SU-DHL-6 (cell line): ENCODE measurements around the gene MMP14.

ENCODE experiments used
- H2AFZ ChIP-seq: fragments of 200-600 bp; sonication (generic); 2 replicates; pipeline ENCODE4 v1.6.1; 2014; ENCODE audit warnings: low read depth, mild to moderate bottlenecking, moderate library complexity, mixed read lengths, antibody characterized with exemption, low read length; ENCODE audit not compliant: severe bottlenecking
- H3F3A ChIP-seq: fragments of 200-600 bp; shearing (Covaris generic); 2 replicates; pipeline ENCODE4 v1.6.0; 2016; ENCODE audit warnings: antibody characterized with exemption, mild to moderate bottlenecking; ENCODE audit not compliant: insufficient read depth
- H3K27ac ChIP-seq: fragments of 200-600 bp; sonication (generic); 2 replicates; pipeline ENCODE4 v1.5.1; 2016; ENCODE audit warnings: low read depth, mild to moderate bottlenecking, low read length, moderate library complexity, mixed read lengths
- H3K27me3 ChIP-seq: fragments of 200-600 bp; sonication (generic), shearing (Covaris generic); 2 replicates; pipeline ENCODE4 v1.6.0; 2014; ENCODE audit warnings: mild to moderate bottlenecking, low read length
- H3K36me3 ChIP-seq: fragments of 200-600 bp; sonication (generic); 2 replicates; pipeline ENCODE4 v1.6.1; 2014; ENCODE audit warnings: mild to moderate bottlenecking, low read length, mixed read lengths
- H3K4me2 ChIP-seq: fragments of 300-600, 200-600 bp; shearing (Covaris generic), sonication (generic); 2 replicates; pipeline ENCODE4 v1.6.0; 2014; ENCODE audit warnings: low read length, low read depth, mild to moderate bottlenecking; ENCODE audit not compliant: poor library complexity, severe bottlenecking
- H3K4me3 ChIP-seq: fragments of 200-600 bp; sonication (generic); 2 replicates; pipeline ENCODE4 v1.5.1; 2014; ENCODE audit warnings: antibody characterized with exemption, low read length, mild to moderate bottlenecking, mixed read lengths; ENCODE audit not compliant: insufficient read depth, poor library complexity, severe bottlenecking
- H3K79me2 ChIP-seq: fragments of 200-600 bp; sonication (generic); 2 replicates; pipeline ENCODE4 v1.6.1; 2014; ENCODE audit warnings: mild to moderate bottlenecking, low read length, moderate library complexity; ENCODE audit not compliant: insufficient read depth
- H3K9ac ChIP-seq: fragments of 200-600 bp; sonication (generic); 2 replicates; pipeline ENCODE4 v1.7.0; 2014; ENCODE audit warnings: mild to moderate bottlenecking, low read length
- H3K9me2 ChIP-seq: fragments of 200-600 bp; sonication (generic); replicated peaks from 2 replicates; pipeline ENCODE4 v1.6.1; 2014; ENCODE audit warnings: low read length; ENCODE audit not compliant: insufficient read depth
- H3K9me3 ChIP-seq: fragments of 200-600 bp; sonication (generic); 2 replicates; pipeline ENCODE4 v1.6.1; 2014; ENCODE audit warnings: low read length, mixed read lengths; ENCODE audit not compliant: insufficient read depth
- H4K20me1 ChIP-seq: fragments of 200-600 bp; sonication (generic); 2 replicates; pipeline ENCODE4 v1.6.1; 2014; ENCODE audit warnings: low read depth, mild to moderate bottlenecking, antibody characterized with exemption, low read length, moderate library complexity, mixed read lengths
- CTCF ChIP-seq: fragments of 200-600 bp; sonication (generic); IDR thresholded peaks from one replicate; pipeline ENCODE4 v1.5.1; 2017; ENCODE audit warnings: antibody characterized with exemption, mild to moderate bottlenecking, low read length, moderate library complexity; ENCODE audit not compliant: insufficient read depth, poor library complexity, severe bottlenecking
- EZH2phosphoT487 ChIP-seq: fragments of 200-600 bp; sonication (generic), shearing (Covaris generic); conservative IDR thresholded peaks from 2 replicates; pipeline ENCODE4 v1.6.1; 2018; ENCODE audit warnings: mild to moderate bottlenecking, antibody characterized with exemption, low read length, moderate library complexity, mixed read lengths

Gene MMP14

GRCh38 chr14:22829661-22830442 is 6.5 kb upstream of the MMP14 start, which contains the start of gene MRPL52:
Gene MRPL52, plus strand, starts transcription at chr14:22829887. Its CDS starts 26 bp downstream, at chr14:22829913.
- peak within 1 kb of the TSS; percentile 88 for H3K4me3 ChIP-seq
- peaks cover 7% of the 10 kb centered on the region; the same call in 1 of the 2 replicates for H3K36me3 ChIP-seq
- H3K9me2 ChIP-seq, result no peaks in the 10 kb centered on the region
- no peaks in the 10 kb centered on the region for H4K20me1 ChIP-seq
- H3K27me3 ChIP-seq, result no peaks in the 10 kb centered on the region
- H3K4me2 ChIP-seq, result peak within 1 kb of the TSS; percentile 97
- peak within 1 kb of the TSS; percentile 78 for H2AFZ ChIP-seq
- H3K27ac ChIP-seq, result peak within 1 kb of the TSS; percentile 72
- H3K9me3 ChIP-seq, result no peaks in the 10 kb centered on the region
- peak within 1 kb of the TSS; percentile 96 for H3K9ac ChIP-seq
- TF ChIP-seq CTCF, result no peak
- no peak for TF ChIP-seq EZH2phosphoT487
- H3K79me2 ChIP-seq, result peaks cover 20% of the 10 kb centered on the region
- H3F3A ChIP-seq, result peaks cover 8% of the 10 kb centered on the region; the same call in 1 of the 2 replicates

DNA sequence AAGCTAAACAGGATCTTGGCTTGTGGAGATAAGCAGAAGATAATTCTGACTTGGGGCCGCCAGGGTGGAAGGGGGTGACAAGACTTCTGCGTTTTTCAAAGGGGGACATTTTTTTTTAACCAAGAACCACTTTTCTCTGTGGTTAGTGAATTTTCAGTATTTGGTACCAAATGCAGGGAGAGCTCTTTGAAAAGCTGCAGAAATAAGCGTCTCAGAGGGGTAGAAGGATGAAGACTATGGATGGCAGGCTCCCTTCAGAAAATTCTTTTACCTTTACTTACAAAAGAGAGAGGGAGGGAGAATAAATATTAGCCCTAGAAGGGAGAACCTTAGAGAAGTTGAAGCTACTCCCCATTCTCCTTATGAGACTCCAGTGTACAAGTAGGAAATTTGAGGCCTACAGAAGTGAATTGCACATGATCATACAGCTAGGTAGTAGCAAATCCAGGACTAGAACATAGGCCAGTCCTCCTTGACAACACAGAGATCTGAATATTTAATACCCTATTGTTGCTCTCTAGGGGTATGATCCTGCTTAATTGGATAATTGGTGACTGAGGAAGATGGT is 5.9 kb upstream of the MMP14 start:
- Histone ChIP-seq H3F3A (peaks cover 8% of the 10 kb centered on the region; the same call in 1 of the 2 replicates), H3K9me2 (no peaks in the 10 kb centered on the region), H3K27me3 (no peaks in the 10 kb centered on the region), H3K4me3 (peak overlapping the region; percentile 88), H3K79me2 (peaks cover 20% of the 10 kb centered on the region), H3K27ac (peak overlapping the region; percentile 72), H3K9ac (peak overlapping the region; percentile 96), H4K20me1 (no peaks in the 10 kb centered on the region), H2AFZ (peak overlapping the region; percentile 78), H3K4me2 (peak overlapping the region; percentile 97), H3K9me3 (no peaks in the 10 kb centered on the region), H3K36me3 (peaks cover 7% of the 10 kb centered on the region; the same call in 1 of the 2 replicates)
- TF ChIP-seq EZH2phosphoT487 (no peak), CTCF (no peak)

- no peak overlapping the region for H3K27ac ChIP-seq
- no peak overlapping the region for H3K9ac ChIP-seq
- peaks cover 7% of the 10 kb centered on the region; the same call in 1 of the 2 replicates for H3K36me3 ChIP-seq
- H2AFZ ChIP-seq, result no peak overlapping the region
- H3K79me2 ChIP-seq, result peaks cover 12% of the 10 kb centered on the region
- H3K4me2 ChIP-seq, result no peak overlapping the region
- H3K27me3 ChIP-seq, result no peaks in the 10 kb centered on the region
- H3K4me3 ChIP-seq, result no peak overlapping the region
- H3K9me3 ChIP-seq, result no peaks in the 10 kb centered on the region
- no peaks in the 10 kb centered on the region; the same call in 1 of the 2 replicates for H3F3A ChIP-seq
- no peak for TF ChIP-seq CTCF
- TF ChIP-seq EZH2phosphoT487, result no peak
- H3K9me2 ChIP-seq, result no peaks in the 10 kb centered on the region
- no peaks in the 10 kb centered on the region for H4K20me1 ChIP-seq
These were observed 880 bp upstream of the MMP14 start for GRCh38 chr14:22835505-22835904.
